ENCODE measurements around the gene PCSK2.

PCSK2 gene

DNA sequence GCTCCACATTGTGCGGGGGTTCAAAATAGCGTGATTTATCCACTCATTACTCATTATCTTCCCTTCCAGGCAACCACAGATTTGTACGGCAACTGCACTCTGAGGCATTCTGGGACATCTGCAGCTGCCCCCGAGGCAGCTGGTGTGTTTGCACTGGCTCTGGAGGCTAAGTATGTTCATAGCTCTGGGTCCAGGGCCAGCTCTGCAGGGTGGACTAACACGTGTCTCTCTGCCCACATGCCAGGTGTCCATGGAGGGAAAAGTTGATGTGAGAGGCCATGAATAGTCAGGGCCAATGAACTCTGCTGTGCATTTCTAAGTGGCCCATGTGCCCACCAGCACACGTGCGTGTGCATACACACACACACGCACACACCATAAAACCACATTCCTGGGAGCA, 229.4 kb downstream of the PCSK2 start:
- no peak for FAIRE-seq

- no peak for FAIRE-seq
Measured at GRCh38 chr20:17457079-17457478, 230.2 kb downstream of the PCSK2 start.

DNA sequence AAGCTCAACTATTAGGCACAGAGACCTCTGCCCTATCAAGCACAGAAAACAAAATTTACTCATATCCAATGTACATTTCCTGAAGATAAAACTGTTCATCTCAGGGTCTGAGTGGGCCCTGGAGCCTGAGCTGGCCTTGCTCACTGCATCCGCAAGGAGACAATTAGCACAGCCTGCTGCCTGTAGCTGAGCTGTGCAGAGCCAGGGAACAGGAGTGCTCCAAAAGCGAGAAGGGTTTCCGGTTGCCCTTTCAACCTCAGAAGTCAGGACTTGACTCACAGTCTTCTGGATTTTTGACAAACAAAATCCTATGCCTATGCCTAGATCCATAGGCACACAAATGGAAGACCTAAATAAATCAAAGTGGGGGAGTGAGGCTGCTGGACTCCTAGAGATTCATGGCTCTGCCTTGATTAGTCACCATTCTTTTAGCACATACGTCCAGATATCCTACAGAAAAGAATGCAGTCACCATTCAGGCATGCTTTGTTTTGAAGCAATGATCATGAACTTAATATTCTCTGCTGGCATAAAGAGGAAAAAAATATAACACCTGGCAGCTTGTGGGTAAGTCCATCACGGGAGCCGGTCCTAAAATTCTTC, 230.8 kb downstream of the PCSK2 start:
- FAIRE-seq, result no peak

DNA sequence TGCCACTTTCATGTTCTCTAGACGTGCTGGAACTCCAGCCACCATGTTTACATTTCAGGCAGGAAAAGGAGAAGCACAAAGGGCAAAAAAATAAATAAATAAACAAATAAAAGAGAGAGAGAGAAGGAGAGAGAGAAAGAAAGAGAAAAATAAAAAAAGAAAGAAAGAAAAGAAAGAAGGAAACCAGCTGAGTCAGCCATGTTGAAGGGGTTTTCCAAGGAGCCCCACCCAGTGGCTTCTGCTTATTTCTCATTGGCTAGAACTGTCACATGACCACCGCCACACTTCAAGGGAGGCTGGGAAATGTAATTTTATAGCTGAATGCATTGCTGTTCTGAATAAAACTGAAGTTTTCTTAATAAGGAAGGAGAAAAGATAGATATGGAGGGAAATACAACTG, 233.3 kb downstream of the PCSK2 start:
- FAIRE-seq, result no peak

- FAIRE-seq, result no peak
Measured at GRCh38 chr20:17461941-17462340, 235.1 kb downstream of the PCSK2 start.

- FAIRE-seq, result no peak
Measured at GRCh38 chr20:17463711-17464110, 236.9 kb downstream of the PCSK2 start.

DNA sequence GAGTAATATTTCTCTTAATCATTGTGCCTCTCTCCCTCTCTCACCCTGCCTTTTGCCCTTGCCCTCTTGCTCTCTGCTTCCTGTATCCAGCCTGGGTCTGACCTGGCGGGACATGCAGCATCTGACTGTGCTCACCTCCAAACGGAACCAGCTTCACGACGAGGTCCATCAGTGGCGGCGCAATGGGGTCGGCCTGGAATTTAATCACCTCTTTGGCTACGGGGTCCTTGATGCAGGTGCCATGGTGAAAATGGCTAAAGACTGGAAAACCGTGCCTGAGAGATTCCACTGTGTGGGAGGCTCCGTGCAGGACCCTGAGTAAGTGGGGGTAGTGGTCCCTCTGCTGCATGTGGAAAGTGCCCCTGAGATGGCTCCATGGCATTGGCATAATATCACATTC, 238.4 kb downstream of the PCSK2 start:
- FAIRE-seq, result no peak

DNA sequence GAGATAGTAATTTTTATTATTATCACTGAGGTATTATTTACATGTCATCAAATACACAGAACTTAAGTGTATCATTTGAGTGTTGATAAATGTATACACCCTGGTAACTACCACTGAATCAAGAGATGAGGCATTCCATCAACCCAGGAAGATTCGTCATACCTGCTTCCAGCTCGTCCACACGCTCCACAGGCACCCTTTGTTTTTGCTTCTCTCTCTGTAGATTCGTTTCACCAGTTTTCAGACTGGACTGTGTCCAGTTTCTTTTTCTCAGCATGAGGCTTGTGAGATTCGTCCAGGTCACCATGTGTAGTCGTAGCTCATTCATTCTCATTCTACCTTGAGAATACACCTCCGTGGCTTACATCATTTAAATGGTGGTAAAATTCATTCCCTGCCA, 239.8 kb downstream of the PCSK2 start:
- no peak for FAIRE-seq

DNA sequence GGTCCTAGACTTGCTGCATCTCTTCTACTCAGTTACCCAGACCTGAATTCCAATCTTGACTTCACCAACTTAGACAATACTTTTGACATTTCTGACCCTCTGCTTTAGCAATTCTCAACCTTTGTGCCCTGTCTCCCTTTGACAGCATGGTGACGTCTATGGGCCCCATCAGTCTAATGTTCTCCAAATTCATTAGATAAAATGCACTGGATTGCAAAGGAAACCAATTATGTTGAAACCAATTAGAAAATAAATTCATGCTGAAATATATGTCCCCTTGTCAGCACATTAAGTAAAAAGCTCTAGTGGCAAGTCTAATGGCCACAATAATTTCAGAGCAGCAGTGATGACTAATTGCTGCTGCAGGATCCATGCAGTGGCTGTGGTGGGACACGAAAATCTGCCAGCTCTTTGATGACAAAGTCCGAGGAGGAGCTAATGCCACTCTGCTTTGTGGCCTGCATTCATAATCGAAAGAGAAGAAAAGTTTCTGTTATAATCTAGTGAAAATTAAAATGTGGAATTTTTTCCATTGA, 240.3 kb downstream of the PCSK2 start:
- FAIRE-seq, result no peak

GRCh38 chr20:17468073-17468840, 241.4 kb downstream of the PCSK2 start:
- no peak for FAIRE-seq

DNA sequence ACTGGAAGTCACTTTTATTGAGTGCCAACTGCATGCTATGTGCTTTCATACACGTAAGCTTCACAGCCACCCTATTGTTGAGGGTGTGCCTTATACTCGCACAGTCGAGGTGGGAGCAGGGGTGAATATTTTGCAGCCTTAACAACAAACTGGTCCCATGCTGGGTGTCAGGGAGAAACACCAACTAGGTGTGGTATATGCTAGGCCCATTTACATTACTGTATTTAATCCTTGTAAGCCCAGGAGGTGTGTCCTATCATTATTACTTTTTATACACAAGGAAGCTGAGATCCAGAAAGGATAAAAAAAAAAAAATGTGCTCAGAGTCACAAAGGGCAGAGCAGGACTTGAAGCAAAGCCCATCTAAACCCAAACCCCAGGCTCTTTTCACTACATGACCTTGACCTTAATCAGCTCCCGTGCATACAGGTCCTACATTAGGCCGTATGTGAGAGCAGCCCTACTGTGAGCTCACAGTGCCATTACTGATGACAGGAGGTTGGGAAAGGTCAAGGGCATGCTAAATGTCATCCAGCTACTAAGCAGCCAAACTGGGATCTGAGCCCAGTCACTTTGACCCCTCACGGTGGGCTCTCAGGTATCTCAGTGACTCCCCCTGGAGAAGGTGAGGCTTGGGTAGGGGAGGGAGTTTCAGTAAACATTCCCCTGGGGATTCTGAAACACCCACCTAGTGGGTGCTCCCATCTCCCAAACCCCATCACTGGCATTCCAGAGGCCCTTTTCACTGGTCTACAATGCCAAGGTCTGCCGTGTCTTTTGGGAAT, 242.6 kb downstream of the PCSK2 start:
- no peak for FAIRE-seq

DNA sequence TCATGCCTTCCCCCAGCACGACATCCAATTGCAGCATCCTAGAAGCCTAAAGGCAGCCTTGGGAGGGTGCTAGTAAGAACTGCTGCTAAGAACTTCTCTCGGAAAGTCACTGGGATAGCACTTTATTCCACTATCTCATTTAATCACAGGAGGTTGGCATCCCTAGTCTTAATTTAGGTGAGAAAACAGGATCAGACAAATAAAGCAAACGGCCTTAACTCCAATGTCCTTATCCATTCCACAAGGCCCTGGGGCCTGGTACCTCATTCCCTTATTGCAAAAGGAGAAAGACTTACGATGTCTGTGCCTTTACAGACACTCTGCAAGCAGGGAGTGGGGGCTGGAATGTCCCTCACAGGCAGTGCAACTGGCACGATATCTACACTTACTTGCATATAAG, 243.7 kb downstream of the PCSK2 start:
- FAIRE-seq, result no peak

DNA sequence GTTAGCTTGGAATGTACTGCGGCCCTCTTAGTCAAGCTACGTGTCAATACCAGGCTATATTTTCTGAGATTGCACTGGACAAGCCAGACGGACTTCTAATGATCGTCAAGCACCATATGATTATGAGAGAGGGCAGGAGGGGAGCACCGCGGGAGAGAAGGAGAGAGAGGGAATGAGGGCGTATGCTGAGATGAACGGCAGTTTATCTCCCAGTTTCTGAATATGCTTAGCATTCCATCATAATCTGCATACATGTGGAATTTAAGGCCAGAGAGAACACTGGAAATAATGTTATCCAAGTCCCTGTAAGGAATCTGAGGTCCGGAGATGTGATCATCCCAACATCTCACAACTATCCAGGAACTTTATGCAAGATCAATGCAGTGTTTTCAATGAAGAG, 244.1 kb downstream of the PCSK2 start:
- FAIRE-seq, result no peak

- FAIRE-seq, result no peak
Measured at GRCh38 chr20:17471606-17472187, 244.9 kb downstream of the PCSK2 start.

DNA sequence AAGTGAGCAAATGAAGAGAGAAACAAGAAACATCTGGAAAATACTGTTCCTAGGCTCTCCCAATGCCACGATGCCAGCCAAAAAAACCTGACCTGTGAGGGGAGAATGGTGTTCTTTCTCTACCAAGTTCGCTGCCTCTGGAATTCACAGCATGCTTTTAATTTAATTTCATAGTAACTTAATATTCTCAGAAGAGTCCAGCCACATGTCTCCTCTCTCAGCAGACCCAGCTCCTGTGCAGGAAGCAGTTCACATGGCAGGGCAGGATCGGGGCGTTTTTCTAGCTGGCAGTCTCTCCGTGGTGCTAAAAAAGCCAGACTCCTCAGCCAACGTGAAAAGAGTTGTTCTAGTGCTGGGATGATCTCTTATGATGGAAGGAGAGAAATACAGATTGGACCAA, 246.8 kb downstream of the PCSK2 start:
- no peak for FAIRE-seq

DNA sequence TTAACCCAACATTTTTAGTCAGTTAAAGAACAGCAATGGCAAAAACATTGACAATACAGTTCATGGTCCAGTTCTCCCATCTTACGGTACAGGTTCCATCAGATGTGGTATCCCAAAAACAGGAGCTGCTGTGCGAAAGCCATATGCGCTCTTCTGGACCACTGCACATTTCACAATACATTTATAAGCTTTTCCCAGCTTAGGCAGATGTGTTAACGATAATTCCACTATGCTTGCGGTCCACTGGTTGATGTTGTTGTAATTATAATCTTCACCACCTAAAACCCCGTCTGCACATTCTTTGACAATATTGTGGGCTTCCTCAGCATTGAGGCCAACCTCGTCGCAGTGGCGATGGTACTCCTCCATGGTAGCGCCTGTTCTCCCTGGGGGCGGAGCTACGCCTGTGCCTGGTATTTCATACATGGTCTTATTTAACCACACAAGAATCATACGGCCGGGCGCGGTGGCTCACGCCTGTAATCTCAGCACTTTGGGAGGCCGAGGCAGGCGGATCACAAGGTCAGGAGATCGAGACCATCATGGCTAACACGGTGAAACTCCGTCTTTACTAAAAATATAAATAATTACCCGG, 252.3 kb downstream of the PCSK2 start:
- no peak for FAIRE-seq

- no peak for FAIRE-seq
Measured at GRCh38 chr20:17480696-17481095, 253.9 kb downstream of the PCSK2 start.

DNA sequence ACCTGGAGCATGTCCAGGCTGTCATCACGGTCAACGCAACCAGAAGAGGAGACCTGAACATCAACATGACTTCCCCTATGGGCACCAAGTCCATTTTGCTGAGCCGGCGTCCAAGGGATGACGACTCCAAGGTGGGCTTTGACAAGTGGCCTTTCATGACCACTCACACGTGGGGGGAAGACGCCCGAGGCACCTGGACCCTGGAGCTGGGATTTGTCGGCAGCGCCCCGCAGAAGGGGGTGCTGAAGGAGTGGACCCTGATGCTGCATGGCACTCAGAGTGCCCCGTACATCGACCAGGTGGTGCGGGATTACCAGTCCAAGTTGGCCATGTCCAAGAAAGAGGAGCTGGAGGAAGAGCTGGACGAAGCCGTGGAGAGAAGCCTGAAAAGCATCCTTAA, 254.8 kb downstream of the PCSK2 start:
- no peak for FAIRE-seq

DNA sequence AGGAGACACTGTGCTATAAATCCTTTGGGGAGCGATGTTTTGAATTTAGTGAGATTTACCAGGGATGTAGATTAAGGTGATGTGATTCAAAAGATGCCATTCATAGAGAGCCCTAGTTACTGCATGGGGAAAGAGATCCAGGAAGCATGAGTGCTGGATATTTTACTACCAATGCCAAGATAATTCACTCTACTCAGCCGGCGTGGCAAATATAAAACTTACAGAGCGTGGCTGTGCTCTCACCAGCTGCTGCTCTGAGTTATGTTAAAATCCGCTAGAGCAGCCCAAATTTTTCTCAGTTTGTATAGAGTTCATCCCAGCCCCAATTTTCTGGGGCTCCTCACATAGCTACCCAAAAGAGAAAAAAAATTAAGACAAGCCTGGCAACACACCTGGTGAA, 255.7 kb downstream of the PCSK2 start:
- FAIRE-seq, result no peak

DNA sequence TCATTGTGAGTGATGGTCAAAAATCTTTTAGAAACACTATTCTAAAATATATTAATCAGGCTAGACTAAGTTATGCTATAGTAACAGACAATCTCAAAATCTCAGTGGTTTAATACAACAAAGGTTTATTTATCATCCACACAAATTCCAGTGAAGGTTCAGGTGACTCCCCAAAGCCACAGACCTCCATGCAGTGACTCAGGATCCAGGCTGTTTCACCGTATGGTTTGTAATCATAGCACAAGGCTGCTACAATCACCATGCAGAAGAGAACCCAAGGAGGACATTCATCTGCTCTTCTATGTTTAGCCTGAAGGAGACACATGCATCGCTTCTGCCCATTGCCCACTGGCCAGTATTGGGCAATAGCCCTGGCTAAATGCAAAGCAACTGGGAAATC, 258.2 kb downstream of the PCSK2 start:
- no peak for FAIRE-seq

DNA sequence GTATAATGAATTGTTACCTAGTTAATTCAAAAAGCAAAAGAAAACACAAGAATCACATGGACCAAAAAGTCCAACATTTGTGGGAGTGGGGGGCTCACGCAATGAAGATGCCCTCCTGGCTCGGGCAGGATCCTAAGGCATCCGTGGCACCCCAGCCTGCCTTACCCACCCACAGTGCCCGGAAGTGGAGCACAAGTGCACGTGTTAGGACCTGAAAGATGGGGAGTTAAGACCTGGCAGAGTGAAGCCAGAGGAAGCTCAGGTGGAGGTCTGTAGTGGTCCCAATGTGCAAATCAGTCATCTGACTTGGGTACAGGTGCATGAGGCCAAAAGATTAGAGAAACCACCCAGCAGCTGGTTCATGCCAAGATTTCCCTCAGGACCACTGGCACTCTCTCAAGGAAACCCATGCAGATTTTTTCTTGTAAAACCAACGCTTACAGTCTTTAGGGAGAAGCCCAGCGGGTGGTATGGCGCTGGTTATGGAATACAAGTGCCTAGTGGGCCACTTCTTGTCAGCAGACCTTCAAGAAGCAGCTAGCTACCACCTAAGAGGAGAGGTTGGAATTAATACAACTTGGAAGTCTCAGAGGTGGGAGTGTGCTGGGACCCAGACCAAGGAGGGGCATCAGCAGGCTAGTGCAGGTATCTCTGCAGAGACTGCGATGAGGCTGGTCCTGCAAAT, 262.2 kb downstream of the PCSK2 start:
- FAIRE-seq, result no peak

DNA sequence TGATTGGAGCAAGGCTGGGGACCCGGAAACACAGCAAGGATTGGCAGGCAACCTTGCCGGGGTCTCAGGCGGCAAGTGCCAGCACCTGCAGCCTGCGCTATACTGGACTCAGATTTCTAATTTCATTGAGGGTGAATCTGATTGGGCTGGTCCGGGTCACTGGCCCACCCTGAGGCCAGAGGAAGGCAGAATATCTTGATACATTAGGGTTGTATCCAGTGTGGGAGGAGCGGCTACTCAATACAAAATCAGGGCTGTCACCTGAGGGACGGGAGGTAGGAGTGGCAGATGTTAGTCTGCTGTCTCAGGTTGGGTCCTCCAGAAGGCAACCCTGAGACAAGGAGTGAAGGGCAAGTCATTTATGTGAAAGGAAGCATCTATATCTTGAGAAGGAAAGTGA, 263.7 kb downstream of the PCSK2 start:
- FAIRE-seq, result no peak

Data from G401.6 (cell line).